Central memory CD8-positive, alpha-beta T cell (primary cell): ENCODE measurements around the gene OTUB2.
A peak's percentile ranks its signal among the peaks of the same experiment; 100 is the strongest.
"Not testable (repeated sequence)": the region's sequence is repeated elsewhere in the genome, so short reads cannot be mapped to it uniquely, and the experiment has no call there.

Experiments
- ATAC-seq: fragments of 150-1000 bp; cut with Tn5 transposase; replicated peaks from 2 replicates; pipeline ENCODE4 v1.10.0; 2022; ENCODE audit warnings: mild to moderate bottlenecking, moderate FRiP score, moderate number of reproducible peaks; ENCODE audit not compliant: poor library complexity, severe bottlenecking; ENCODE audit errors: extremely low read depth
- DNase-seq, 2 donors: peaks; one replicate each; pipeline ENCODE4 v3.0.0; 2021; ENCODE audit warnings: low spot score in 2 of 2
- H3K27ac Mint-ChIP-seq: one replicate; pipeline ENCODE4 v1.8.0; 2022; ENCODE audit warnings: low read depth, mild to moderate bottlenecking, moderate library complexity, mixed read lengths
- H3K27me3 Mint-ChIP-seq: one replicate; pipeline ENCODE4 v1.8.0; 2022; ENCODE audit warnings: mixed read lengths
- H3K36me3 Mint-ChIP-seq: one replicate; pipeline ENCODE4 v1.8.0; 2022; ENCODE audit warnings: mild to moderate bottlenecking, moderate library complexity, mixed read lengths; ENCODE audit not compliant: insufficient read depth
- H3K4me1 Mint-ChIP-seq: one replicate; pipeline ENCODE4 v1.8.0; 2022; ENCODE audit warnings: mixed read lengths
- H3K4me3 Mint-ChIP-seq: one replicate; pipeline ENCODE4 v1.8.0; 2022; ENCODE audit warnings: mild to moderate bottlenecking, moderate library complexity, mixed read lengths
- H3K9me3 Mint-ChIP-seq: one replicate; pipeline ENCODE4 v1.8.0; 2022; ENCODE audit warnings: mixed read lengths

OTUB2 gene

GRCh38 chr14:94072076-94072475 is 45.9 kb downstream of the OTUB2 start:
- Mint-ChIP-seq H3K9me3 (peaks cover 20% of the 10 kb centered on the region), H3K4me3 (peak overlapping the region; percentile 3), H3K36me3 (peaks cover 30% of the 10 kb centered on the region), H3K4me1 (peaks cover 76% of the 10 kb centered on the region)
- not testable (repeated sequence) for DNase-seq, ATAC-seq, H3K27me3 Mint-ChIP-seq, H3K27ac Mint-ChIP-seq

DNA sequence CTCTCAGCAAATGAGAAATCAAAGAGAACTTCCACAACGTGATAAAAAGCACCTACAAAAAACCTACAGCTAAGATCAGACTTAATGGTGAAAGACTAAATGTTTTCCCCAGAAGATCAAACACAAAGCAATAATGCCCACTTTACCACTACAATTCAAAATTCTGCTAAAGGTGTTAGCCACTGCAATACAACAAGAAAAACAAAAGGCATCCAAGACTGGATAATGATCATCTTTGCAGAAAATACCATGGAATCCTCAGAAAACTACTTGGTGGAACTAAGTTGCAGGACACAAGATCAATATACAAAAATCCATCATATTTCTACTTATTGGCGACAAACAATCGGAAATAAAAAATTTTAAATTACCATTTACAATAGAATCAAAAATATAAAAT is 48.4 kb downstream of the OTUB2 start:
- Mint-ChIP-seq H3K4me3 (peak overlapping the region; percentile 47), H3K27me3 (no peaks in the 10 kb centered on the region), H3K4me1 (peaks cover 75% of the 10 kb centered on the region), H3K36me3 (peaks cover 46% of the 10 kb centered on the region), H3K27ac (no peak overlapping the region), H3K9me3 (peaks cover 11% of the 10 kb centered on the region)
- ATAC-seq (no peak), DNase-seq (no peak)

DNA sequence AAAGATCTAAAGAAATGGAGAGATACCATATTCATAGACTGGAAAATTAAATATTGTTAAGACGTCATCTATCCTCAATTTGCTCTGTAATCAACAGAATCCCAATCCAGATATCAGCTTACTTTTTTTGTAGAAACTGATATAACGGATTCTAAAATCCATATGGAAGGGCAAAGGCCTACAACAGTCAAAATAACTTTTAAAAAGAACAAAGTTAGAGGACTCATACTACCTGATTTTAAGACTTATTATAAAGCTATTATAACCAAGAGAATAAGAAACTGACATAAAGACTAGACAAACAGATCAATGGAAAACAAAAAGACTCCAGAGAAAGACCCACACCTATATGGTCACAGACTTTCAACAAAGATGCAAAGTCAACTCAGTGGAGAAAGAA is 48.9 kb downstream of the OTUB2 start:
- peaks cover 11% of the 10 kb centered on the region for H3K9me3 Mint-ChIP-seq
- no peak for ATAC-seq
- H3K4me1 Mint-ChIP-seq = peaks cover 74% of the 10 kb centered on the region
- H3K27me3 Mint-ChIP-seq = no peaks in the 10 kb centered on the region
- DNase-seq = no peak
- H3K36me3 Mint-ChIP-seq = peaks cover 46% of the 10 kb centered on the region
- peak overlapping the region; percentile 55 for H3K4me3 Mint-ChIP-seq
- H3K27ac Mint-ChIP-seq = no peak overlapping the region

- Mint-ChIP-seq H3K9me3 (peaks cover 8% of the 10 kb centered on the region), H3K36me3 (peaks cover 47% of the 10 kb centered on the region), H3K27ac (no peak overlapping the region), H3K4me1 (peaks cover 66% of the 10 kb centered on the region), H3K4me3 (peak overlapping the region; percentile 99), H3K27me3 (no peaks in the 10 kb centered on the region)
- no peak for DNase-seq
- no peak for ATAC-seq
Measured at GRCh38 chr14:94077111-94077821, 51.1 kb downstream of the OTUB2 start.

- Mint-ChIP-seq H3K27me3 (no peaks in the 10 kb centered on the region), H3K4me1 (peaks cover 64% of the 10 kb centered on the region), H3K9me3 (peaks cover 6% of the 10 kb centered on the region), H3K27ac (no peak overlapping the region), H3K4me3 (peak overlapping the region; percentile 99), H3K36me3 (peaks cover 47% of the 10 kb centered on the region)
- no peak for DNase-seq
- ATAC-seq = no peak
Measured at GRCh38 chr14:94077823-94078222, 51.7 kb downstream of the OTUB2 start.

GRCh38 chr14:94079891-94080620 is 53.9 kb downstream of the OTUB2 start:
- Mint-ChIP-seq H3K4me1 (peaks cover 56% of the 10 kb centered on the region), H3K27ac (peak overlapping the region; percentile 100), H3K9me3 (no peaks in the 10 kb centered on the region), H3K27me3 (no peaks in the 10 kb centered on the region), H3K36me3 (peaks cover 36% of the 10 kb centered on the region), H3K4me3 (peak overlapping the region; percentile 99)
- DNase-seq (no peak), ATAC-seq (no peak)

DNA sequence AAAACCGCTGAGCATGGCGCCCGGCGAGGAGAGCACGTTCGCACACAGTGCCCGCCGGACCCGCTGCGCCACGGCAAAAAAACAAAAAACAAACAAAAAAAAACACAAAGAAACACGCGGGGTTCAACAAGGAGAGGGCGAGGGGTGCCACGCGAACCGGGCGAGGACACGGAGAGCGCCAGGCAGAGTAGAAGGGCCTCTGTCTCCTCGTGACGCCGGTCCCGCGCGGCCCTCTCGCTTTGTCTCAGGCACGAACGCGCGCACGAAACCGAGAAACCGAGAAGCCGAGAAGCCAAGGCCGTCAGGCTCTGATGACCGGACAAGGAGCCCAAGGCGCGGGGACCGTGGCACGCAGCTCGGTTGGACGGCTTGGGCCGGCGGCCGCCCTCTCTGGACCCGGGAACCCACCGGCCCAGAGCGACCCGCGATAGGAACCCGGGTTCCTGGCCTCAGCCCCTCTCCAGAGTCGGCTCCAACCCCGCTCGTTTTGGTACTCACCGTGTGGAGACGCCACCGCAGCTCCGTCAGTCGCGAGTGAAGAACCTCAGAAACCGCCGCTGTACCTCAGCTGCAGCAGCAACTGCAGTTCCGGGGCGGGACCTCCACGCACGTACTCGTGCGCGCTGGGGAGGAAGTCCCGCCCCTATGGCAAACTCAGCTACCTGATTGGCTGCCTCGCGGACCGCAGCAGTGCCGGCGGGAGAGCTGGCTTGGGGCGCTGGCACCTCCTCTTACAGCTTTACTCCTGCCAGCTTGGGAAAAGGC is 54.7 kb downstream of the OTUB2 start, which contains the start of the genes DDX24 and IFI27L1:
Gene DDX24, minus strand, starts transcription at position 582 of the 765 bp plus-strand sequence. CDS start 1,460 bp downstream, outside the sequence.
Gene IFI27L1, plus strand, starts transcription at position 690 of the 765 bp plus-strand sequence. CDS start 15,628 bp downstream, outside the sequence.
- peak within 1 kb of the TSS; percentile 99 for H3K4me3 Mint-ChIP-seq
- H3K27ac Mint-ChIP-seq = peak within 1 kb of the TSS; percentile 100
- ATAC-seq (peak; percentile 89), DNase-seq (peak; percentile 95 to 96)
- H3K36me3 Mint-ChIP-seq = peaks cover 34% of the 10 kb centered on the region
- H3K27me3 Mint-ChIP-seq = no peaks in the 10 kb centered on the region
- H3K9me3 Mint-ChIP-seq = no peaks in the 10 kb centered on the region
- H3K4me1 Mint-ChIP-seq = peaks cover 49% of the 10 kb centered on the region

DNA sequence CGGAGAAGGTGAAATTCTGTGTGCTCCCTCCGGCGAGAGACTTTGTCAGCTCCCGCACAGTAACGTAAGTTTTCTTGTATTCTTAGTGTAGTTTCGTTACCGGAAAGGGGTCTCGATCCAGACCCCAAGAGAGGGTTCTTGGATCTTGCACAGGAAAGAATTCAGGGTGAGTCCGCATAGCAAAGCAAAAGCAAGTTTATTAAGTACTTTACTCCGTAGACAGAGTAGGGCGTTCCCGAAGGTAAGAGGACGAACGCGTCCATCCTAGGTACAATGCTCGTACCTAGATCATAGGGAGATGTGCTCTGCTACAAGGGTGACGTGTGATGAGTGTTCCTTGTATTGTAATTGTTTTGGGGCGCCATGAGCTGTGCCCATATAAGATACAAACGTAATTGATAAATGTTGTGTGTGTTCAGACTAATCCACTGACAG is 55.3 kb downstream of the OTUB2 start:
- Mint-ChIP-seq H3K27ac (peak overlapping the region; percentile 100), H3K36me3 (peaks cover 31% of the 10 kb centered on the region), H3K4me1 (peaks cover 44% of the 10 kb centered on the region), H3K9me3 (no peaks in the 10 kb centered on the region), H3K27me3 (no peaks in the 10 kb centered on the region), H3K4me3 (peak overlapping the region; percentile 99)
- no peak for DNase-seq
- ATAC-seq = no peak

GRCh38 chr14:94087891-94088290 is 61.8 kb downstream of the OTUB2 start:
- H3K4me1 Mint-ChIP-seq = no peaks in the 10 kb centered on the region
- H3K27ac Mint-ChIP-seq = no peak overlapping the region
- no peaks in the 10 kb centered on the region for H3K27me3 Mint-ChIP-seq
- DNase-seq (no peak), ATAC-seq (no peak)
- H3K36me3 Mint-ChIP-seq = no peaks in the 10 kb centered on the region
- no peaks in the 10 kb centered on the region for H3K9me3 Mint-ChIP-seq
- no peak overlapping the region for H3K4me3 Mint-ChIP-seq

DNA sequence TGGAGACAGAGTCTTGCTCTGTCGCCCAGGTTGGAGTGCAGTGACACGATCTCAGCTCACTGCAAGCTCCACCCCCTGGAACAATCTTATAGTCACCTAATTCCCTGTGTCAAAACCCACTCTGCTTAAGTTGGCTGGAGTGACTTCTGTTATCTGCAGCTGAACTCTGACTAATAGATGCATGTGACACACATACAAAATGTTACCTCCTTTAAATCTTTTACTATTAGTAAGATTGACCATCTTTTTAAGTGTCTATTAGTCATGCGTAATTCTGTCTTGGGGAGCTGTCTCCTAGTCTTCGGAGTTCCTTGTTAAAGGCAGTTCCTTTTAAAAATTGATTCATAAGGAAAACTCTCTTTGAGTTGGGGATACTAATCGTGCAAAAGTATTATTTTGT is 62.4 kb downstream of the OTUB2 start:
- no peaks in the 10 kb centered on the region for H3K36me3 Mint-ChIP-seq
- no peaks in the 10 kb centered on the region for H3K9me3 Mint-ChIP-seq
- H3K27me3 Mint-ChIP-seq = no peaks in the 10 kb centered on the region
- H3K27ac Mint-ChIP-seq = no peak overlapping the region
- no peak for ATAC-seq
- no peak overlapping the region for H3K4me3 Mint-ChIP-seq
- H3K4me1 Mint-ChIP-seq = no peaks in the 10 kb centered on the region
- no peak for DNase-seq

GRCh38 chr14:94089479-94089878 is 63.3 kb downstream of the OTUB2 start:
- Mint-ChIP-seq H3K36me3 (no peaks in the 10 kb centered on the region), H3K9me3 (no peaks in the 10 kb centered on the region), H3K27me3 (no peaks in the 10 kb centered on the region), H3K27ac (no peak overlapping the region), H3K4me1 (no peaks in the 10 kb centered on the region), H3K4me3 (no peak overlapping the region)
- ATAC-seq (no peak), DNase-seq (no peak)

GRCh38 chr14:94093418-94093817 is 67.3 kb downstream of the OTUB2 start:
- Mint-ChIP-seq H3K9me3 (no peaks in the 10 kb centered on the region), H3K4me1 (no peaks in the 10 kb centered on the region), H3K4me3 (no peak overlapping the region), H3K27ac (no peak overlapping the region), H3K36me3 (no peaks in the 10 kb centered on the region), H3K27me3 (no peaks in the 10 kb centered on the region)
- no peak for ATAC-seq
- no peak for DNase-seq
